T-helper 2 cell treated with Interferon-gamma antibody and Interleukin-4, amounts not matched to agents 5 μg/mL and 100 μg/mL, for 36 hours (primary cell): ENCODE data around the gene C15orf39.
"Not testable (repeated sequence)": the region's sequence is repeated elsewhere in the genome, so short reads cannot be mapped to it uniquely, and the experiment has no call there.

Experiments used
- DNase-seq: peaks from one replicate; pipeline ENCODE4 v3.0.0; 2021; ENCODE audit warnings: low spot score
- H3K27ac Mint-ChIP-seq: one replicate; pipeline ENCODE4 v1.8.0; 2021; ENCODE audit warnings: mild to moderate bottlenecking, mixed read lengths
- H3K27me3 Mint-ChIP-seq: one replicate; pipeline ENCODE4 v1.8.0; 2021; ENCODE audit warnings: low read depth, mixed read lengths
- H3K36me3 Mint-ChIP-seq: one replicate; pipeline ENCODE4 v1.8.0; 2021; ENCODE audit warnings: low read depth, mixed read lengths
- H3K4me1 Mint-ChIP-seq: one replicate; pipeline ENCODE4 v1.8.0; 2021; ENCODE audit warnings: low read depth, mixed read lengths
- H3K4me3 Mint-ChIP-seq: one replicate; pipeline ENCODE4 v1.8.0; 2022; ENCODE audit warnings: mild to moderate bottlenecking, moderate library complexity, mixed read lengths
- H3K9me3 Mint-ChIP-seq: one replicate; pipeline ENCODE4 v1.8.0; 2021; ENCODE audit warnings: mixed read lengths

Gene C15orf39

GRCh38 chr15:75231836-75232235 is 30.2 kb downstream of the C15orf39 start:
- H3K4me1 Mint-ChIP-seq, result no peaks in the 10 kb centered on the region
- no peak for DNase-seq
- H3K9me3 Mint-ChIP-seq, result no peaks in the 10 kb centered on the region
- no peak overlapping the region for H3K27ac Mint-ChIP-seq
- no peaks in the 10 kb centered on the region for H3K36me3 Mint-ChIP-seq
- no peak overlapping the region for H3K4me3 Mint-ChIP-seq
- H3K27me3 Mint-ChIP-seq, result peaks cover 2% of the 10 kb centered on the region

GRCh38 chr15:75232252-75232813 is 30.7 kb downstream of the C15orf39 start:
- H3K36me3 Mint-ChIP-seq, result no peaks in the 10 kb centered on the region
- no peaks in the 10 kb centered on the region for H3K4me1 Mint-ChIP-seq
- no peak overlapping the region for H3K4me3 Mint-ChIP-seq
- H3K27ac Mint-ChIP-seq, result no peak overlapping the region
- no peak for DNase-seq
- peaks cover 2% of the 10 kb centered on the region for H3K27me3 Mint-ChIP-seq
- no peaks in the 10 kb centered on the region for H3K9me3 Mint-ChIP-seq

- no peak overlapping the region for H3K27ac Mint-ChIP-seq
- DNase-seq, result no peak
- peaks cover 2% of the 10 kb centered on the region for H3K27me3 Mint-ChIP-seq
- no peaks in the 10 kb centered on the region for H3K4me1 Mint-ChIP-seq
- H3K36me3 Mint-ChIP-seq, result no peaks in the 10 kb centered on the region
- no peak overlapping the region for H3K4me3 Mint-ChIP-seq
- no peaks in the 10 kb centered on the region for H3K9me3 Mint-ChIP-seq
These were observed 31.3 kb downstream of the C15orf39 start for GRCh38 chr15:75232826-75233503.

GRCh38 chr15:75233504-75234190 is 32.0 kb downstream of the C15orf39 start:
- no peak overlapping the region for H3K4me3 Mint-ChIP-seq
- no peaks in the 10 kb centered on the region for H3K9me3 Mint-ChIP-seq
- no peaks in the 10 kb centered on the region for H3K36me3 Mint-ChIP-seq
- H3K27ac Mint-ChIP-seq, result no peak overlapping the region
- DNase-seq, result no peak
- H3K4me1 Mint-ChIP-seq, result no peaks in the 10 kb centered on the region
- H3K27me3 Mint-ChIP-seq, result no peaks in the 10 kb centered on the region

GRCh38 chr15:75234191-75234810 is 32.6 kb downstream of the C15orf39 start:
- no peak for DNase-seq
- Mint-ChIP-seq H3K27ac (no peak overlapping the region), H3K4me1 (peaks cover under 1% of the 10 kb centered on the region), H3K4me3 (no peak overlapping the region), H3K27me3 (peaks cover 2% of the 10 kb centered on the region), H3K36me3 (no peaks in the 10 kb centered on the region), H3K9me3 (no peaks in the 10 kb centered on the region)

GRCh38 chr15:75235051-75235673 is 33.5 kb downstream of the C15orf39 start:
- H3K9me3 Mint-ChIP-seq, result no peaks in the 10 kb centered on the region
- no peak overlapping the region for H3K4me3 Mint-ChIP-seq
- no peak overlapping the region for H3K27ac Mint-ChIP-seq
- H3K27me3 Mint-ChIP-seq, result peaks cover 7% of the 10 kb centered on the region
- no peaks in the 10 kb centered on the region for H3K36me3 Mint-ChIP-seq
- DNase-seq, result no peak
- H3K4me1 Mint-ChIP-seq, result peaks cover 5% of the 10 kb centered on the region

- Mint-ChIP-seq H3K36me3 (no peaks in the 10 kb centered on the region), H3K4me3 (no peak overlapping the region), H3K4me1 (peaks cover 5% of the 10 kb centered on the region), H3K9me3 (no peaks in the 10 kb centered on the region), H3K27ac (no peak overlapping the region), H3K27me3 (peaks cover 11% of the 10 kb centered on the region)
- no peak for DNase-seq
These were observed 34.4 kb downstream of the C15orf39 start for GRCh38 chr15:75235760-75236729.

- Mint-ChIP-seq H3K36me3 (no peaks in the 10 kb centered on the region), H3K4me3 (no peak overlapping the region), H3K27me3 (peaks cover 11% of the 10 kb centered on the region), H3K27ac (no peak overlapping the region), H3K4me1 (peaks cover 5% of the 10 kb centered on the region), H3K9me3 (no peaks in the 10 kb centered on the region)
- no peak for DNase-seq
These were observed 35.8 kb downstream of the C15orf39 start for GRCh38 chr15:75237316-75237982.

GRCh38 chr15:75238150-75238549 is 36.5 kb downstream of the C15orf39 start:
- peaks cover 11% of the 10 kb centered on the region for H3K27me3 Mint-ChIP-seq
- DNase-seq, result no peak
- H3K36me3 Mint-ChIP-seq, result no peaks in the 10 kb centered on the region
- peaks cover 5% of the 10 kb centered on the region for H3K4me1 Mint-ChIP-seq
- no peaks in the 10 kb centered on the region for H3K9me3 Mint-ChIP-seq
- H3K4me3 Mint-ChIP-seq, result no peak overlapping the region
- H3K27ac Mint-ChIP-seq, result no peak overlapping the region

- H3K27me3 Mint-ChIP-seq, result peaks cover 24% of the 10 kb centered on the region
- not testable (repeated sequence) for DNase-seq, H3K27ac Mint-ChIP-seq, H3K9me3 Mint-ChIP-seq, H3K36me3 Mint-ChIP-seq, H3K4me3 Mint-ChIP-seq, H3K4me1 Mint-ChIP-seq
These were observed 44.1 kb downstream of the C15orf39 start for GRCh38 chr15:75245741-75246140.

- not testable (repeated sequence) for H3K9me3 Mint-ChIP-seq, H3K36me3 Mint-ChIP-seq, H3K4me1 Mint-ChIP-seq, H3K27ac Mint-ChIP-seq, DNase-seq, H3K4me3 Mint-ChIP-seq
- peaks cover 35% of the 10 kb centered on the region for H3K27me3 Mint-ChIP-seq
These were observed 47.3 kb downstream of the C15orf39 start for GRCh38 chr15:75248991-75249390.

- no peak for DNase-seq
- H3K27ac Mint-ChIP-seq, result no peak overlapping the region
- H3K27me3 Mint-ChIP-seq, result peaks cover 35% of the 10 kb centered on the region
- no peaks in the 10 kb centered on the region for H3K4me1 Mint-ChIP-seq
- H3K36me3 Mint-ChIP-seq, result no peaks in the 10 kb centered on the region
- no peak overlapping the region for H3K4me3 Mint-ChIP-seq
- H3K9me3 Mint-ChIP-seq, result no peaks in the 10 kb centered on the region
These were observed 48.0 kb downstream of the C15orf39 start for GRCh38 chr15:75249726-75250125.

GRCh38 chr15:75251343-75251742 is 49.7 kb downstream of the C15orf39 start:
- peaks cover 32% of the 10 kb centered on the region for H3K27me3 Mint-ChIP-seq
- not testable (repeated sequence) for H3K27ac Mint-ChIP-seq, H3K4me1 Mint-ChIP-seq, DNase-seq, H3K9me3 Mint-ChIP-seq, H3K36me3 Mint-ChIP-seq, H3K4me3 Mint-ChIP-seq
